ENCODE measurements around the gene ZBTB7C. TPM values are rescaled to one million over a fixed set of nuclear protein-coding genes. Genes with fewer than 3 reads are reported as not detected.

The ZBTB7C gene
- total and polyA plus RNA-seq, 4 donors, result 0.19 to 1.1 (median 0.45) TPM

- 84% methylated on average over 2 of the region's 2 CpGs for WGBS
- no peak overlapping the region for H3K27ac ChIP-seq (ENCODE audit: low read depth in 1 of 2, low read length in 2 of 2)
- H3K9me3 ChIP-seq (ENCODE audit: control insufficient read depth in 4 of 4, low read length in 3 of 4), result no peaks in the 10 kb centered on the region
- peaks cover 0 to 10% (median 0%) of the 10 kb centered on the region in 4 donors for H3K4me1 ChIP-seq (ENCODE audit: control insufficient read depth in 4 of 4, insufficient read depth in 4 of 4, low read length in 3 of 4)
- no peak for DNase-seq (ENCODE audit: low spot score)
- H3K36me3 ChIP-seq (ENCODE audit: control insufficient read depth in 4 of 4, insufficient read depth in 3 of 4, low read depth in 1 of 4, low read length in 3 of 4), result no peaks in the 10 kb centered on the region
- no peak overlapping the region for H3K4me3 ChIP-seq (ENCODE audit: low read depth in 1 of 3, low read length in 3 of 3)
- no peaks in the 10 kb centered on the region for H3K27me3 ChIP-seq (ENCODE audit: control insufficient read depth in 4 of 4, insufficient read depth in 4 of 4, low read length in 3 of 4)
- no peak overlapping the region for H3K9ac ChIP-seq (ENCODE audit: low read depth in 1 of 2, low read length in 2 of 2)
- peak; percentile 41 for TF ChIP-seq CTCF (IDR thresholded peaks at IDR 0.05; ENCODE audit: low read depth, low read length, missing input control)
- TF ChIP-seq HNF4A (conservative IDR thresholded peaks at IDR 0.05), result no peak
- TF ChIP-seq RAD21 (IDR thresholded peaks at IDR 0.05), result peak; percentile 82 to 83
Observed at GRCh38 chr18:48345596-48345995, 63.6 kb downstream of the ZBTB7C start.

GRCh38 chr18:48342581-48342980 lies 66.6 kb downstream of the ZBTB7C start:
- Histone ChIP-seq H3K9ac (ENCODE audit: low read depth in 1 of 2, low read length in 2 of 2) (no peak overlapping the region), H3K27me3 (ENCODE audit: control insufficient read depth in 4 of 4, insufficient read depth in 4 of 4, low read length in 3 of 4) (no peaks in the 10 kb centered on the region), H3K9me3 (ENCODE audit: control insufficient read depth in 4 of 4, low read length in 3 of 4) (no peaks in the 10 kb centered on the region), H3K27ac (ENCODE audit: low read depth in 1 of 2, low read length in 2 of 2) (no peak overlapping the region), H3K4me3 (ENCODE audit: low read depth in 1 of 3, low read length in 3 of 3) (no peak overlapping the region), H3K4me1 (ENCODE audit: control insufficient read depth in 4 of 4, insufficient read depth in 4 of 4, low read length in 3 of 4) (peaks cover 0 to 7% (median 3%) of the 10 kb centered on the region in 4 donors), H3K36me3 (ENCODE audit: control insufficient read depth in 4 of 4, insufficient read depth in 3 of 4, low read depth in 1 of 4, low read length in 3 of 4) (no peaks in the 10 kb centered on the region)
- no peak for TF ChIP-seq FOXA1 (IDR thresholded peaks at IDR 0.05)
- no peak for TF ChIP-seq RXRA (IDR thresholded peaks at IDR 0.05)
- no peak for TF ChIP-seq ZBTB33 (IDR thresholded peaks at IDR 0.05)
- no peak for TF ChIP-seq HNF4G (IDR thresholded peaks at IDR 0.05)
- TF ChIP-seq FOXA2 (IDR thresholded peaks at IDR 0.05), result no peak
- no peak for TF ChIP-seq REST (IDR thresholded peaks at IDR 0.05)
- no peak for TF ChIP-seq SP1 (IDR thresholded peaks at IDR 0.05)
- no peak for TF ChIP-seq HNF4A (conservative IDR thresholded peaks at IDR 0.05)
- TF ChIP-seq JUND (IDR thresholded peaks at IDR 0.05), result no peak
- TF ChIP-seq RAD21 (IDR thresholded peaks at IDR 0.05), result no peak
- TF ChIP-seq ATF3 (IDR thresholded peaks at IDR 0.05), result no peak
- TF ChIP-seq EGR1 (IDR thresholded peaks at IDR 0.05; ENCODE audit: low read depth in 2 of 2), result no peak
- TF ChIP-seq TAF1 (conservative IDR thresholded peaks at IDR 0.05), result no peak
- TF ChIP-seq GABPA (IDR thresholded peaks at IDR 0.05 in 1 of 2, conservative IDR thresholded peaks at IDR 0.05 in 1 of 2), result no peak
- no peak for TF ChIP-seq MAX (IDR thresholded peaks at IDR 0.05)
- TF ChIP-seq NR2F2 (IDR thresholded peaks at IDR 0.05), result no peak
- TF ChIP-seq CTCF (IDR thresholded peaks at IDR 0.05; ENCODE audit: low read depth, low read length, missing input control), result no peak
- TF ChIP-seq YY1 (IDR thresholded peaks at IDR 0.05), result no peak
- WGBS, result 91% methylated on average over 6 of the region's 6 CpGs
- DNase-seq (ENCODE audit: low spot score), result no peak

All from liver (tissue), 9 donors.